Measurements from ENCODE around the gene APOL2.
"Not testable (repeated sequence)": the region's sequence is repeated elsewhere in the genome, so short reads cannot be mapped to it uniquely, and the experiment has no call there.

The APOL2 gene

GRCh38 chr22:36201025-36201424 lies 38.3 kb downstream of the APOL2 start:
- DNase-seq (ENCODE audit: low read depth in 2 of 3, low spot score in 2 of 3): not testable (repeated sequence)

- DNase-seq (ENCODE audit: low read depth in 2 of 3, low spot score in 2 of 3): no peak
These were observed 40.3 kb downstream of the APOL2 start for GRCh38 chr22:36199001-36199551.

GRCh38 chr22:36198536-36198935 lies 40.8 kb downstream of the APOL2 start:
- no peak for DNase-seq (ENCODE audit: low read depth in 2 of 3, low spot score in 2 of 3)

- no peak for DNase-seq (ENCODE audit: low read depth in 2 of 3, low spot score in 2 of 3)
These were observed 41.7 kb downstream of the APOL2 start for GRCh38 chr22:36197514-36198146.

GRCh38 chr22:36197065-36197440 lies 42.3 kb downstream of the APOL2 start:
- no peak for DNase-seq (ENCODE audit: low read depth in 2 of 3, low spot score in 2 of 3)

- DNase-seq (ENCODE audit: low read depth in 2 of 3, low spot score in 2 of 3): no peak
These were observed 42.9 kb downstream of the APOL2 start for GRCh38 chr22:36196254-36197064.

- DNase-seq (ENCODE audit: low read depth in 2 of 3, low spot score in 2 of 3): peak in 1 of 3 experiments; percentile 27
These were observed 44.4 kb downstream of the APOL2 start for GRCh38 chr22:36194971-36195370.

GRCh38 chr22:36194385-36194784 lies 44.9 kb downstream of the APOL2 start:
- no peak for DNase-seq (ENCODE audit: low read depth in 2 of 3, low spot score in 2 of 3)

GRCh38 chr22:36193577-36193976 lies 45.8 kb downstream of the APOL2 start:
- no peak for DNase-seq (ENCODE audit: low read depth in 2 of 3, low spot score in 2 of 3)

GRCh38 chr22:36193171-36193570 lies 46.2 kb downstream of the APOL2 start:
- DNase-seq (ENCODE audit: low read depth in 2 of 3, low spot score in 2 of 3): no peak

GRCh38 chr22:36192542-36192941 lies 46.8 kb downstream of the APOL2 start:
- DNase-seq (ENCODE audit: low read depth in 2 of 3, low spot score in 2 of 3): no peak

GRCh38 chr22:36191106-36191836 lies 48.1 kb downstream of the APOL2 start:
- no peak for DNase-seq (ENCODE audit: low read depth in 2 of 3, low spot score in 2 of 3)

- DNase-seq (ENCODE audit: low read depth in 2 of 3, low spot score in 2 of 3): not testable (repeated sequence)
These were observed 51.5 kb downstream of the APOL2 start for GRCh38 chr22:36187862-36188261.

- no peak for DNase-seq (ENCODE audit: low read depth in 2 of 3, low spot score in 2 of 3)
These were observed 53.3 kb downstream of the APOL2 start for GRCh38 chr22:36185828-36186624.

- no peak for DNase-seq (ENCODE audit: low read depth in 2 of 3, low spot score in 2 of 3)
These were observed 54.8 kb downstream of the APOL2 start for GRCh38 chr22:36184433-36185025.

- no peak for DNase-seq (ENCODE audit: low read depth in 2 of 3, low spot score in 2 of 3)
These were observed 55.9 kb downstream of the APOL2 start for GRCh38 chr22:36183446-36183845.

- DNase-seq (ENCODE audit: low read depth in 2 of 3, low spot score in 2 of 3): no peak
These were observed 56.5 kb downstream of the APOL2 start for GRCh38 chr22:36182857-36183256.

GRCh38 chr22:36182056-36182455 lies 57.3 kb downstream of the APOL2 start:
- DNase-seq (ENCODE audit: low read depth in 2 of 3, low spot score in 2 of 3): no peak

- DNase-seq (ENCODE audit: low read depth in 2 of 3, low spot score in 2 of 3): no peak
These were observed 58.4 kb downstream of the APOL2 start for GRCh38 chr22:36180928-36181327.

Data from activated CD8-positive, alpha-beta memory T cell treated with anti-CD3 and anti-CD28 coated beads for 48 hours (primary cell).